SU-DHL-6 (cell line): Measurements from ENCODE around the gene CPNE2.

Source experiments
- H2AFZ ChIP-seq: fragments of 200-600 bp; sonication (generic); 2 replicates; pipeline ENCODE4 v1.6.1; 2014; ENCODE audit warnings: low read depth, mild to moderate bottlenecking, moderate library complexity, mixed read lengths, antibody characterized with exemption, low read length; ENCODE audit not compliant: severe bottlenecking
- H3F3A ChIP-seq: fragments of 200-600 bp; shearing (Covaris generic); 2 replicates; pipeline ENCODE4 v1.6.0; 2016; ENCODE audit warnings: antibody characterized with exemption, mild to moderate bottlenecking; ENCODE audit not compliant: insufficient read depth
- H3K27ac ChIP-seq: fragments of 200-600 bp; sonication (generic); 2 replicates; pipeline ENCODE4 v1.5.1; 2016; ENCODE audit warnings: low read depth, mild to moderate bottlenecking, low read length, moderate library complexity, mixed read lengths
- H3K27me3 ChIP-seq: fragments of 200-600 bp; sonication (generic), shearing (Covaris generic); 2 replicates; pipeline ENCODE4 v1.6.0; 2014; ENCODE audit warnings: mild to moderate bottlenecking, low read length
- H3K36me3 ChIP-seq: fragments of 200-600 bp; sonication (generic); 2 replicates; pipeline ENCODE4 v1.6.1; 2014; ENCODE audit warnings: mild to moderate bottlenecking, low read length, mixed read lengths
- H3K4me2 ChIP-seq: fragments of 300-600, 200-600 bp; shearing (Covaris generic), sonication (generic); 2 replicates; pipeline ENCODE4 v1.6.0; 2014; ENCODE audit warnings: low read length, low read depth, mild to moderate bottlenecking; ENCODE audit not compliant: poor library complexity, severe bottlenecking
- H3K4me3 ChIP-seq: fragments of 200-600 bp; sonication (generic); 2 replicates; pipeline ENCODE4 v1.5.1; 2014; ENCODE audit warnings: antibody characterized with exemption, low read length, mild to moderate bottlenecking, mixed read lengths; ENCODE audit not compliant: insufficient read depth, poor library complexity, severe bottlenecking
- H3K79me2 ChIP-seq: fragments of 200-600 bp; sonication (generic); 2 replicates; pipeline ENCODE4 v1.6.1; 2014; ENCODE audit warnings: mild to moderate bottlenecking, low read length, moderate library complexity; ENCODE audit not compliant: insufficient read depth
- H3K9ac ChIP-seq: fragments of 200-600 bp; sonication (generic); 2 replicates; pipeline ENCODE4 v1.7.0; 2014; ENCODE audit warnings: mild to moderate bottlenecking, low read length
- H3K9me2 ChIP-seq: fragments of 200-600 bp; sonication (generic); replicated peaks from 2 replicates; pipeline ENCODE4 v1.6.1; 2014; ENCODE audit warnings: low read length; ENCODE audit not compliant: insufficient read depth
- H3K9me3 ChIP-seq: fragments of 200-600 bp; sonication (generic); 2 replicates; pipeline ENCODE4 v1.6.1; 2014; ENCODE audit warnings: low read length, mixed read lengths; ENCODE audit not compliant: insufficient read depth
- H4K20me1 ChIP-seq: fragments of 200-600 bp; sonication (generic); 2 replicates; pipeline ENCODE4 v1.6.1; 2014; ENCODE audit warnings: low read depth, mild to moderate bottlenecking, antibody characterized with exemption, low read length, moderate library complexity, mixed read lengths
- EZH2phosphoT487 ChIP-seq: fragments of 200-600 bp; sonication (generic), shearing (Covaris generic); conservative IDR thresholded peaks from 2 replicates; pipeline ENCODE4 v1.6.1; 2018; ENCODE audit warnings: mild to moderate bottlenecking, antibody characterized with exemption, low read length, moderate library complexity, mixed read lengths
- TF ChIP-seq, protein P1 (sequence below): fragments of 200-600 bp; sonication (generic); IDR thresholded peaks from one replicate; pipeline ENCODE4 v1.5.1; 2017; ENCODE audit warnings: antibody characterized with exemption, mild to moderate bottlenecking, low read length, moderate library complexity; ENCODE audit not compliant: insufficient read depth, poor library complexity, severe bottlenecking

Gene CPNE2

DNA sequence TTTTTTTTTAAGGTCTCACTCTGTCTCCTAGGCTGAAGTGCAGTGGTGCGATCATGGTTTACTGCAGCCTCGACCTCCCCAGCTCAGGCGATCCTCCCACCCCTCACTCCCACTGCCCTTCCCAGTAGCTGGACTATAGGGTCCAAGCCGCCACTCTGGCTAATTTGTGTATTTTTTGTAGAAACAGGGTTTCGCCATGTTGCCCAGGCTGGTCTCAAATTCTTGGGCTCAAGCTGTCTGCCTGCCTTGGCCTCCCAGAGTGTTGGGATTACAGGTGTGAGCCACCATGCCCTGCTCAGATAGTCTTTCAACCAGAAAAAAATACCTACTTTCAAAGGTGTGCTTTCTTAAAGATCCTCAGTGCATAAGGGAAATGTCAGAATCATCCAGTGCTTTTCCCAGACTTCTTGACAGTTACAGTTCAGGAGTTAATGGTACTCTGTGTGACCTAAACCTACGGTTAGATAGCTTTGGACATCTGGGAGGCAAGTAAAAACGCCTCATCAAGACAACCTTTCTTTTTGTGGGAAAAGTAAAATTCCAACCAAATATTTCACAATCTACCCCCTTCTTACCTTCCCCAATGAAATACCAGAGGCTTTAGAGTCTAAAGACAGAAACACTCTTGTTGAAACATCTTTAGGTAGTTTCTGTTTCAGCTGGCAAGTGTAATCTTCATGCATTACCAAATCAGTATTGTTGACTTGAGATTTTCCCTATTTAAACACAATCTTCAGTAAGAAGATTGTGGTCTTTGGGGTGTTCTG is 100.5 kb downstream of the CPNE2 start:
- Histone ChIP-seq H2AFZ (no peak overlapping the region), H3K79me2 (peaks cover 66% of the 10 kb centered on the region), H3K27ac (no peak overlapping the region), H4K20me1 (peaks cover 5% of the 10 kb centered on the region; the same call in 1 of the 2 replicates), H3K27me3 (no peaks in the 10 kb centered on the region), H3K9me2 (no peaks in the 10 kb centered on the region), H3F3A (no peaks in the 10 kb centered on the region), H3K4me2 (no peak overlapping the region), H3K4me3 (no peak overlapping the region), H3K9me3 (no peaks in the 10 kb centered on the region), H3K9ac (no peak overlapping the region), H3K36me3 (no peaks in the 10 kb centered on the region)
- TF ChIP-seq, protein P1, sequence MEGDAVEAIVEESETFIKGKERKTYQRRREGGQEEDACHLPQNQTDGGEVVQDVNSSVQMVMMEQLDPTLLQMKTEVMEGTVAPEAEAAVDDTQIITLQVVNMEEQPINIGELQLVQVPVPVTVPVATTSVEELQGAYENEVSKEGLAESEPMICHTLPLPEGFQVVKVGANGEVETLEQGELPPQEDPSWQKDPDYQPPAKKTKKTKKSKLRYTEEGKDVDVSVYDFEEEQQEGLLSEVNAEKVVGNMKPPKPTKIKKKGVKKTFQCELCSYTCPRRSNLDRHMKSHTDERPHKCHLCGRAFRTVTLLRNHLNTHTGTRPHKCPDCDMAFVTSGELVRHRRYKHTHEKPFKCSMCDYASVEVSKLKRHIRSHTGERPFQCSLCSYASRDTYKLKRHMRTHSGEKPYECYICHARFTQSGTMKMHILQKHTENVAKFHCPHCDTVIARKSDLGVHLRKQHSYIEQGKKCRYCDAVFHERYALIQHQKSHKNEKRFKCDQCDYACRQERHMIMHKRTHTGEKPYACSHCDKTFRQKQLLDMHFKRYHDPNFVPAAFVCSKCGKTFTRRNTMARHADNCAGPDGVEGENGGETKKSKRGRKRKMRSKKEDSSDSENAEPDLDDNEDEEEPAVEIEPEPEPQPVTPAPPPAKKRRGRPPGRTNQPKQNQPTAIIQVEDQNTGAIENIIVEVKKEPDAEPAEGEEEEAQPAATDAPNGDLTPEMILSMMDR: no peak
- no peak for TF ChIP-seq EZH2phosphoT487

DNA sequence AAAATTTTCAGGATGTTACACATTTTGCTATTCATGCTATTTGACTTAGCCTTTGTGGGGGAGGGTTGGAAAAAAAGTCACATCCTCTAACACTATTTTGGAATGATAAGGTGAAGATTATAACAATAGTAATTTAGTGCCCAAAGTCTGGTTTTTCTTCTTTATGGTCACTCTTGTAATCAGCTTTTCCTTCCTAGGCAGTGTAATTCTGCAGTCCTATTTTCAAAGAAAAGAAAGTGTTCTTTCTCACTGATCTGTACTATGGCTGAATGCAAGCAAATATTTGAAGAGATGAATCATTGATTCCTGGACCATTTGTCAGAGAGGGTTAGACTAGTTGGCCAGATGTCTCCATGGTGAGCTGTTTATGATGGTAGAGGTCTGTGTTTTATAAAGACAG is 102.1 kb downstream of the CPNE2 start:
- Histone ChIP-seq H3K79me2 (peaks cover 55% of the 10 kb centered on the region), H3K36me3 (no peaks in the 10 kb centered on the region), H3K4me3 (no peak overlapping the region), H3K27me3 (no peaks in the 10 kb centered on the region), H3K4me2 (no peak overlapping the region), H3K9me3 (no peaks in the 10 kb centered on the region), H3F3A (no peaks in the 10 kb centered on the region), H2AFZ (no peak overlapping the region), H3K9ac (no peak overlapping the region), H4K20me1 (peaks cover 5% of the 10 kb centered on the region; the same call in 1 of the 2 replicates), H3K27ac (no peak overlapping the region), H3K9me2 (no peaks in the 10 kb centered on the region)
- TF ChIP-seq EZH2phosphoT487: no peak
- TF ChIP-seq, protein P1: no peak

DNA sequence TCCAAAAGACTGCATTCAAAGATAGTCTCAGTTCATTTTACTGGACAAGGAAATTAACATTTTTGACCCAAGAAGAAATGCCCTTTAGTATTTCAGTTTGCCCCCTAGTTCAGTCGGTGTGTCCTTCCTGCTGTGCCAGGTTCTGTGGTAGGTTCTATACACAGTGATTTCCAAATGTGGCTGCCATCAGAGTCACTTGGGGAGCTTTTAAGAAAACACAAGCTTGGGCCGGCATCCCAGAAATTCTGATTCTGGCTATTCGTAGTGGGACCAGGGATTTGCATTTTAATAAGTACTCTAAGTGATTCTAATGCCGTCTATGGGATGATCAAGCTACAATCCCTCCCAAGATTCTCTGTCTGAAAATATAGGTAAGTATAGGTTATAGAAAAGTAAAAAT is 103.9 kb downstream of the CPNE2 start:
- H2AFZ ChIP-seq: no peak overlapping the region

More for the DNA sequence above, 103.9 kb downstream of the CPNE2 start:
- TF ChIP-seq, protein P1: no peak
- Histone ChIP-seq H3K9ac (no peak overlapping the region), H3K4me2 (no peak overlapping the region), H3K9me3 (no peaks in the 10 kb centered on the region), H3K27ac (no peak overlapping the region), H3K36me3 (no peaks in the 10 kb centered on the region), H3K27me3 (no peaks in the 10 kb centered on the region), H3K9me2 (no peaks in the 10 kb centered on the region), H3K4me3 (no peak overlapping the region), H3K79me2 (peaks cover 38% of the 10 kb centered on the region), H4K20me1 (peaks cover 5% of the 10 kb centered on the region; the same call in 1 of the 2 replicates), H3F3A (no peaks in the 10 kb centered on the region)
